Calu3 (cell line): ENCODE measurements around the gene EID2B. TPM values are rescaled to one million over a fixed set of nuclear protein-coding genes. Genes with fewer than 3 reads are reported as not detected.

Experiments used
- BruUV-seq: library from RNA; stranded (reverse); fragments of 400-500 nt; replicated peaks from 2 replicates; lab custom pipeline; 2021; lab: Mats Ljungman, UMichigan
- CTCF ChIA-PET: fragments of 300-600 bp; sonication (Branson Sonifier 250); formaldehyde crosslinking; loops from one replicate; lab custom pipeline; 2022; ENCODE audit warnings: antibody characterized with exemption; lab: Charles Lee
- DNase-seq: peaks from one replicate; pipeline ENCODE4 v3.0.0; 2022
- H3K27ac Mint-ChIP-seq: one replicate; pipeline ENCODE4 v1.8.0; 2022; ENCODE audit warnings: mixed read lengths; ENCODE audit not compliant: unreplicated experiment
- H3K27me3 Mint-ChIP-seq: one replicate; pipeline ENCODE4 v1.8.0; 2022; ENCODE audit warnings: mixed read lengths; ENCODE audit not compliant: unreplicated experiment
- H3K36me3 Mint-ChIP-seq: one replicate; pipeline ENCODE4 v1.8.0; 2022; ENCODE audit warnings: mild to moderate bottlenecking, moderate library complexity, mixed read lengths; ENCODE audit not compliant: insufficient read depth, unreplicated experiment
- H3K4me1 Mint-ChIP-seq: one replicate; pipeline ENCODE4 v1.8.0; 2022; ENCODE audit warnings: mild to moderate bottlenecking, low read depth, mixed read lengths; ENCODE audit not compliant: unreplicated experiment
- H3K4me3 Mint-ChIP-seq: one replicate; pipeline ENCODE4 v1.8.0; 2022; ENCODE audit warnings: mild to moderate bottlenecking, low read depth, moderate library complexity, mixed read lengths; ENCODE audit not compliant: unreplicated experiment
- H3K9me3 Mint-ChIP-seq: one replicate; pipeline ENCODE4 v1.8.0; 2022; ENCODE audit warnings: low read depth, mixed read lengths; ENCODE audit not compliant: unreplicated experiment
- CTCF ChIP-seq: fragments of 200-600 bp; IDR thresholded peaks from one replicate; pipeline ENCODE4 v1.8.0; 2022; ENCODE audit warnings: antibody characterized with exemption; ENCODE audit not compliant: unreplicated experiment
- intact Hi-C: fragments of 100-400 bp; cut with micrococcal nuclease; formaldehyde crosslinking; loops from one replicate; pipeline ENCODE4 v1.10.0; 2022; ENCODE audit not compliant: unreplicated experiment
- total RNA-seq: library from RNA; stranded (reverse); gene quantifications from 2 replicates; pipeline ENCODE4 v1.2.3, GENCODE V29; 2022

EID2B gene
- total RNA-seq, 1 experiment from 2014 or later: 3.3 TPM

- intact Hi-C loops: no loop called here
- no peaks in the 10 kb centered on the region for H3K9me3 Mint-ChIP-seq
- no TSS peak for BruUV-seq
- H3K36me3 Mint-ChIP-seq: peaks cover 28% of the 10 kb centered on the region
- peaks cover 28% of the 10 kb centered on the region for H3K4me1 Mint-ChIP-seq
- peak overlapping the region; percentile 84 for H3K4me3 Mint-ChIP-seq
- no peak for TF ChIP-seq CTCF
- DNase-seq: no peak
- H3K27ac Mint-ChIP-seq: peak overlapping the region; percentile 84
- CTCF ChIA-PET: interaction anchor here (0.6 to 1.8 kb wide), 2 partner anchors 42 to 102 kb away, joined by 3 to 4 read pairs; no protein-coding TSS in a partner anchor
- peaks cover 49% of the 10 kb centered on the region for H3K27me3 Mint-ChIP-seq
Measured at GRCh38 chr19:39540333-39540673, 7.7 kb upstream of the EID2B start.

GRCh38 chr19:39539518-39540332 is 7.1 kb upstream of the EID2B start, which contains the start of gene EID2:
Gene EID2, minus strand, starts transcription at chr19:39540161. Its CDS starts 82 bp downstream, at chr19:39540079.
- Mint-ChIP-seq H3K4me3 (peak within 1 kb of the TSS; percentile 84), H3K9me3 (no peaks in the 10 kb centered on the region), H3K27ac (peak within 1 kb of the TSS; percentile 84), H3K27me3 (peaks cover 49% of the 10 kb centered on the region), H3K36me3 (peaks cover 28% of the 10 kb centered on the region), H3K4me1 (peaks cover 28% of the 10 kb centered on the region)
- CTCF ChIA-PET: interaction anchor here (0.5 to 1.8 kb wide), 3 partner anchors 12 to 42 kb away, joined by 3 to 4 read pairs (median 3); no protein-coding TSS in a partner anchor
- TF ChIP-seq CTCF: peak; percentile 86
- intact Hi-C loops: no loop called here
- TSS peak; percentile 78 for BruUV-seq
- peak; percentile 98 for DNase-seq

GRCh38 chr19:39539165-39539517 is 6.5 kb upstream of the EID2B start:
- no peak overlapping the region for H3K27ac Mint-ChIP-seq
- no peak for TF ChIP-seq CTCF
- TSS peak; percentile 86 for BruUV-seq
- DNase-seq: no peak
- peak overlapping the region; percentile 84 for H3K4me3 Mint-ChIP-seq
- intact Hi-C loops: no loop called here
- CTCF ChIA-PET: interaction anchor here (1.1 to 1.8 kb wide), 2 partner anchors 12 to 41 kb away, joined by 3 to 4 read pairs; no protein-coding TSS in a partner anchor
- H3K9me3 Mint-ChIP-seq: no peaks in the 10 kb centered on the region
- H3K36me3 Mint-ChIP-seq: peaks cover 28% of the 10 kb centered on the region
- H3K27me3 Mint-ChIP-seq: peaks cover 46% of the 10 kb centered on the region
- peaks cover 28% of the 10 kb centered on the region for H3K4me1 Mint-ChIP-seq

GRCh38 chr19:39533791-39534190 is 1.1 kb upstream of the EID2B start:
- Mint-ChIP-seq H3K4me3 (no peak overlapping the region), H3K4me1 (peaks cover 10% of the 10 kb centered on the region), H3K36me3 (peaks cover 25% of the 10 kb centered on the region), H3K27ac (no peak overlapping the region), H3K27me3 (peaks cover 9% of the 10 kb centered on the region), H3K9me3 (no peaks in the 10 kb centered on the region)
- no peak for TF ChIP-seq CTCF
- no TSS peak for BruUV-seq
- DNase-seq: no peak
- intact Hi-C loops: loop anchor here (2.0 to 5.0 kb wide), 3 partner anchors 36 to 141 kb away; partner anchors contain the start of genes DLL3, MED29 and PAF1
- CTCF ChIA-PET: interaction anchor here (1.1 to 2.6 kb wide), 3 partner anchors 33 to 136 kb away, joined by 3 to 21 read pairs (median 5); no protein-coding TSS in a partner anchor
